Muscle layer of colon (tissue), 2 donors: Measurements from ENCODE around the gene MUSTN1.

Source experiments
- H3K27ac ChIP-seq: one replicate; pipeline ENCODE4 v1.7.0; 2013; ENCODE audit warnings: low read depth, mild to moderate bottlenecking, low read length, moderate library complexity
- H3K27me3 ChIP-seq, 2 donors: one replicate each; pipeline ENCODE4 v1.7.0; 2013; ENCODE audit warnings: low read length in 2 of 2, mild to moderate bottlenecking in 2 of 2; ENCODE audit not compliant: insufficient read depth in 2 of 2, control insufficient read depth in 1 of 2
- H3K36me3 ChIP-seq: one replicate; pipeline ENCODE4 v1.7.0; 2013; ENCODE audit warnings: mild to moderate bottlenecking, low read length; ENCODE audit not compliant: insufficient read depth
- H3K4me1 ChIP-seq: one replicate; pipeline ENCODE4 v1.7.0; 2013; ENCODE audit warnings: mild to moderate bottlenecking, low read length; ENCODE audit not compliant: insufficient read depth
- H3K4me3 ChIP-seq, 2 donors: one replicate each; pipeline ENCODE4 v1.7.0; 2013; ENCODE audit warnings: low read length in 2 of 2, low read depth in 1 of 2, mild to moderate bottlenecking in 1 of 2, moderate library complexity in 1 of 2
- H3K9ac ChIP-seq: one replicate; pipeline ENCODE4 v1.7.0; 2013; ENCODE audit warnings: low read length
- H3K9me3 ChIP-seq: one replicate; pipeline ENCODE4 v1.7.0; 2013; ENCODE audit warnings: mild to moderate bottlenecking, low read length
- donor health status: abdominal sarcoma.
- donor health status: Adenocarcinoma of cecum.

Gene MUSTN1

DNA sequence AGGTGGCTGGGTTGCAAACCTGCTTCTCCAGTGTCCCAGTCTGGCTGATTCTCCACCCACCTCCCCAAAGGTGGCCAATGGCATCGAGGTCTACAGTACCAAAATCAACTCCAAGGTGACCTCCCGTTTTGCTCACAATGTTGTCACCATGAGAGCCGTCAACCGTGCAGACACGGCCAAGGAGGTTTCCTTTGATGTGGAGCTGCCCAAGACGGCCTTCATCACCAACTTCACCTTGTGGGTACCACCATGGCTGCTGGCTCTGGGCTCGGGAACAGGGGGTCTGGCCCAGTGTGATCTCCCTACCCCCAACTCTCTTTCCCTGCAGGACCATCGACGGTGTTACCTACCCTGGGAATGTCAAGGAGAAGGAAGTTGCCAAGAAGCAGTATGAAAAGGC, 38.4 kb downstream of the MUSTN1 start:
- no peak overlapping the region for H3K9ac ChIP-seq
- no peaks in the 10 kb centered on the region for H3K27me3 ChIP-seq
- H3K36me3 ChIP-seq, result no peaks in the 10 kb centered on the region
- H3K9me3 ChIP-seq, result no peaks in the 10 kb centered on the region
- H3K27ac ChIP-seq, result no peak overlapping the region
- H3K4me3 ChIP-seq, result no peak overlapping the region
- no peaks in the 10 kb centered on the region for H3K4me1 ChIP-seq

GRCh38 chr3:52795298-52795900, 39.4 kb downstream of the MUSTN1 start:
- no peak overlapping the region for H3K9ac ChIP-seq
- no peak overlapping the region for H3K4me3 ChIP-seq
- no peaks in the 10 kb centered on the region for H3K4me1 ChIP-seq
- no peaks in the 10 kb centered on the region for H3K36me3 ChIP-seq
- no peaks in the 10 kb centered on the region for H3K9me3 ChIP-seq
- H3K27me3 ChIP-seq, result no peaks in the 10 kb centered on the region
- H3K27ac ChIP-seq, result no peak overlapping the region

- no peaks in the 10 kb centered on the region for H3K27me3 ChIP-seq
- no peak within 1 kb of the TSS for H3K27ac ChIP-seq
- no peak within 1 kb of the TSS for H3K9ac ChIP-seq
- no peak within 1 kb of the TSS for H3K4me3 ChIP-seq
- no peaks in the 10 kb centered on the region for H3K9me3 ChIP-seq
- no peaks in the 10 kb centered on the region for H3K36me3 ChIP-seq
- H3K4me1 ChIP-seq, result no peaks in the 10 kb centered on the region
Observed at GRCh38 chr3:52794612-52795099, 40.2 kb downstream of the MUSTN1 start, which contains the start of gene ITIH3. Gene ITIH3, plus strand, starts transcription at chr3:52794796. Its CDS starts 8 bp downstream, at chr3:52794804.

GRCh38 chr3:52793702-52794611, 40.9 kb downstream of the MUSTN1 start:
- H3K4me1 ChIP-seq, result no peaks in the 10 kb centered on the region
- no peak overlapping the region for H3K4me3 ChIP-seq
- H3K36me3 ChIP-seq, result no peaks in the 10 kb centered on the region
- no peaks in the 10 kb centered on the region for H3K9me3 ChIP-seq
- H3K9ac ChIP-seq, result no peak overlapping the region
- H3K27ac ChIP-seq, result no peak overlapping the region
- H3K27me3 ChIP-seq, result no peaks in the 10 kb centered on the region

DNA sequence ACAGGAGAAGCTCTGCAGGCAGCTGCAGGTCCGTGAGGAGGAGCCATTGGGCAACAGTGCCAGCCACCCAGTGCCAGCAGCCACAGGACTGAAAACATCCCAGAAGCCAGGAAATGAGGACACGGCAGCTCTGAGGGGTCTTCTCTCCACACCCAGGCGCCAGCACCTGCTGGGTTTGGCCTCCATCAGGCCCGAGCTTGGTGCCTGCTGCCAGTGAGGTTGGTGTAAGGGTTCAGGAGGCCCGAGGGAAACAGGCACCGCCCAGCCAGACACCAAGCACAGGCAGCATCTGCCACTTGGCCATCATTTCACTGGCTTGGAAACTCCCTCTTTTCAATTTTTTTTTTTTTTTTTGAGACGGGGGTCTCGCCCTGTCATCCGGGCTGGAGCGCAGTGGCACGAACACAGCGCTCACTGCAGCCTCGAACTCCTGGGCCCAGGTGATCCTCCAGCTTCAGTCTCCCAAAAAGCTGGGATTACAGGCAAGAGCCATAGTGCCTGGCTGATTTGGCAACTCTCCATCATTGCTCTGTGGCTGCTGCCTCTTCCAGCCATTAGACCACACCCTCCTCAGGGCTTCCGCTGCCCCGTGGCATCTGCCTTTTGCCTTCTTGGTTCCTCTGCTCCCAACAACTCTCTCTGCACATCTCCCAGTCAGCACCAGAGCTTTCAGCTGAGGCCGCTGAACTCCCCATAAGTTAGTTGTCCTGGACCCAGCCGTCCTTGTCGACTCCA, 41.7 kb downstream of the MUSTN1 start:
- Histone ChIP-seq H3K9me3 (no peaks in the 10 kb centered on the region), H3K36me3 (no peaks in the 10 kb centered on the region), H3K9ac (no peak overlapping the region), H3K27me3 (no peaks in the 10 kb centered on the region), H3K27ac (no peak overlapping the region), H3K4me1 (no peaks in the 10 kb centered on the region), H3K4me3 (no peak overlapping the region)

DNA sequence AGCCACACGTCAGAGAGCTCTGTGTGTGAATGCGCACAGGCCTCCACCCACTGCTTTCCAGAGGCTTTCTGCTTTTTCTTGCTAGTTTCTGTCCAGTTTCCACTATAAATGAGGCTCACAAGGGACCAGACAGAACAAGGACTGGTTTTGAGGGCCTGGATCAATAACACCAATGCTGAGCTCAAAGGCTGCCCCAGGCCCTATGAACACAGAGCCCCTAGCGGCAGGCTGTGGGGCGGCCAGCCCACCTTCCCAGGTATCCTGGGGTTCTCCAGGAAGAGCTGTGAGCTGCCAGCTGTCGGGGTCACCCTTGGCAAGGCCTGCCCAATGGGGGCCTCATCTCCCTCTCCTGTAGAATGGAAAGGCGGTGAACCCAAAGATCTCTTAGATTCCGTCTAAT, 42.4 kb downstream of the MUSTN1 start:
- no peaks in the 10 kb centered on the region for H3K9me3 ChIP-seq
- no peaks in the 10 kb centered on the region for H3K36me3 ChIP-seq
- H3K27me3 ChIP-seq, result no peaks in the 10 kb centered on the region
- H3K4me1 ChIP-seq, result no peaks in the 10 kb centered on the region
- no peak overlapping the region for H3K9ac ChIP-seq
- no peak overlapping the region for H3K27ac ChIP-seq
- H3K4me3 ChIP-seq, result no peak overlapping the region

GRCh38 chr3:52791928-52792327, 42.9 kb downstream of the MUSTN1 start:
- Histone ChIP-seq H3K4me3 (no peak overlapping the region), H3K27ac (no peak overlapping the region), H3K9ac (no peak overlapping the region), H3K27me3 (no peaks in the 10 kb centered on the region), H3K36me3 (no peaks in the 10 kb centered on the region), H3K4me1 (no peaks in the 10 kb centered on the region), H3K9me3 (no peaks in the 10 kb centered on the region)

DNA sequence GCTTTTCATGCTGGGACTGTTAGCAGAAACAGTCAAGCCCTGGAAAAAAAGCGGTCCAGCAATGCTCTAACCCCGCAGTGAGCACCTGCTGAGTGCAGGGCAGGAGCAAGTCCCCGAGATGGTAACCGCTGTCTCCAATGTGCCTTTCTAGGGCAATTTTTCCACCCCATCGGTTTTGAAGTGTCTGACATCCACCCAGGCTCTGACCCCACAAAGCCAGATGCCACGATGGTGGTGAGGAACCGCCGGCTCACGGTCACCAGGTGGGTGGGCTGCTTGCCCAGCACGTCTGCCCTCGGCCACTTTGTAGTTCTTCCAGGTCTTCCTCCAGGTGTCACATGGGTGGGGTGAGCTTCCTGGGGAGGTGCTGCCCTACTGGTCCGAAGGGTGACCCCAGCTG, 43.5 kb downstream of the MUSTN1 start:
- H3K4me1 ChIP-seq, result no peaks in the 10 kb centered on the region
- no peaks in the 10 kb centered on the region for H3K36me3 ChIP-seq
- no peak overlapping the region for H3K4me3 ChIP-seq
- H3K27me3 ChIP-seq, result no peaks in the 10 kb centered on the region
- no peak overlapping the region for H3K27ac ChIP-seq
- H3K9ac ChIP-seq, result no peak overlapping the region
- no peaks in the 10 kb centered on the region for H3K9me3 ChIP-seq

DNA sequence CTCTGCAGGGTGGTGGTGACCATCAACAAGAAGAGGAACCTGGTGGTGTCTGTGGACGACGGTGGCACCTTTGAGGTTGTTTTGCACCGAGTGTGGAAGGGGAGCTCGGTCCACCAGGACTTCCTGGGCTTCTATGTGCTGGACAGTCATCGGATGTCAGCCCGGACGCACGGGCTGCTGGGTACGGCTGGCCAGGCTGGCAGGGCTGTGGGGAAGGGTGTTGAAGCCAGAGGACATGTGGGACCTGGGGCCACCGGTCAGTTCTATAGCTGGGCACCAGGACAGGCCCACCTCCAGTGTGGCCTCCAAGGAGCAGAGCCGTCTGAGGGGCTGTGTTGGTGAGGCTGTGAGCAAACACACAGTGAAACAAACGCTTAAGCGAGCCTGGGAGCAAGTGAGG, 44.1 kb downstream of the MUSTN1 start:
- Histone ChIP-seq H3K27me3 (no peaks in the 10 kb centered on the region), H3K4me1 (no peaks in the 10 kb centered on the region), H3K36me3 (no peaks in the 10 kb centered on the region)

GRCh38 chr3:52790337-52790736, 44.5 kb downstream of the MUSTN1 start:
- Histone ChIP-seq H3K4me3 (no peak overlapping the region), H3K36me3 (no peaks in the 10 kb centered on the region), H3K27me3 (no peaks in the 10 kb centered on the region), H3K9me3 (no peaks in the 10 kb centered on the region), H3K4me1 (no peaks in the 10 kb centered on the region), H3K27ac (no peak overlapping the region), H3K9ac (no peak overlapping the region)

More for the DNA sequence above, 44.1 kb downstream of the MUSTN1 start:
- Histone ChIP-seq H3K27ac (no peak overlapping the region), H3K9ac (no peak overlapping the region), H3K9me3 (no peaks in the 10 kb centered on the region), H3K4me3 (no peak overlapping the region)

DNA sequence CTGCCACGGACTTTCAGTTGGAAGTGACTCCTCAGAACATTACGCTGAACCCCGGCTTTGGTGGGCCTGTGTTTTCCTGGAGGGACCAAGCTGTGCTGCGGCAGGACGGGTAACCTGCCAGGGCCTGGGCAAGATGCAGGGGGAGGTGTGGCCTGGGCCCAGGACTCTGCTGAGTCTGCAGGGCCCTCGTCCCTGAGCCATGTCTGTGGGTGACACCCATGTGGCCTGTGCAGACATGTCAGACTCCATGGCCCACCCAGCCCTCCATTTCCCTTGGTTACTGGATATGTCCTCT, 45.1 kb downstream of the MUSTN1 start:
- Histone ChIP-seq H3K36me3 (no peaks in the 10 kb centered on the region), H3K4me1 (no peaks in the 10 kb centered on the region), H3K9ac (no peak overlapping the region), H3K4me3 (no peak overlapping the region), H3K9me3 (no peaks in the 10 kb centered on the region), H3K27me3 (no peaks in the 10 kb centered on the region), H3K27ac (no peak overlapping the region)
